ENCODE measurements around the gene IP6K1.
"Not testable (repeated sequence)": the region's sequence is repeated elsewhere in the genome, so short reads cannot be mapped to it uniquely, and the experiment has no call there.

IP6K1 gene

DNA sequence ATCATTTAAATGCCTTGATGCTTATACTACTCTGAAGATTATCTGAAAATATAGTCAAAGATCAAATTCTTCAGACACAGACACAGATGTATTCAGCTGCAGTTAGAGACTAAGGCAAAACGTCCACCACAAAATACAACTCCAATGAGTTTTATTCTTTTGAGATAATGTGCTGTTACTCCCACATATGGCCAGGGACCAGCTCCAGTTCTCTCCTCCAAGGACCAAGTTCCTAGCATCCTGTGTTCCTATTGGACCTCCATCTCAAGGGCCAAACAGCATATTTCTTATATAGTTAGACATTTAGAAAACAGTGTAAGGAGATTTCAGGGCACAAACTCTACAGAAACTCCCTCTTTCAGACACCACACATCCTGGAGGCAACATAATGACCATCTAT lies 27.1 kb downstream of the IP6K1 start:
- no peaks in the 10 kb centered on the region for H3K4me1 ChIP-seq
- TF ChIP-seq, protein P1, sequence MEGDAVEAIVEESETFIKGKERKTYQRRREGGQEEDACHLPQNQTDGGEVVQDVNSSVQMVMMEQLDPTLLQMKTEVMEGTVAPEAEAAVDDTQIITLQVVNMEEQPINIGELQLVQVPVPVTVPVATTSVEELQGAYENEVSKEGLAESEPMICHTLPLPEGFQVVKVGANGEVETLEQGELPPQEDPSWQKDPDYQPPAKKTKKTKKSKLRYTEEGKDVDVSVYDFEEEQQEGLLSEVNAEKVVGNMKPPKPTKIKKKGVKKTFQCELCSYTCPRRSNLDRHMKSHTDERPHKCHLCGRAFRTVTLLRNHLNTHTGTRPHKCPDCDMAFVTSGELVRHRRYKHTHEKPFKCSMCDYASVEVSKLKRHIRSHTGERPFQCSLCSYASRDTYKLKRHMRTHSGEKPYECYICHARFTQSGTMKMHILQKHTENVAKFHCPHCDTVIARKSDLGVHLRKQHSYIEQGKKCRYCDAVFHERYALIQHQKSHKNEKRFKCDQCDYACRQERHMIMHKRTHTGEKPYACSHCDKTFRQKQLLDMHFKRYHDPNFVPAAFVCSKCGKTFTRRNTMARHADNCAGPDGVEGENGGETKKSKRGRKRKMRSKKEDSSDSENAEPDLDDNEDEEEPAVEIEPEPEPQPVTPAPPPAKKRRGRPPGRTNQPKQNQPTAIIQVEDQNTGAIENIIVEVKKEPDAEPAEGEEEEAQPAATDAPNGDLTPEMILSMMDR (IDR thresholded peaks at IDR 0.05; ENCODE audit: low read depth, low read length) = no peak
- no peak for DNase-seq
- H3K36me3 ChIP-seq = no peaks in the 10 kb centered on the region
- no peak overlapping the region for H3K4me3 ChIP-seq (ENCODE audit: low read depth, low read length)
- no peaks in the 10 kb centered on the region for H3K27me3 ChIP-seq
- no peaks in the 10 kb centered on the region for H3K9me3 ChIP-seq

DNA sequence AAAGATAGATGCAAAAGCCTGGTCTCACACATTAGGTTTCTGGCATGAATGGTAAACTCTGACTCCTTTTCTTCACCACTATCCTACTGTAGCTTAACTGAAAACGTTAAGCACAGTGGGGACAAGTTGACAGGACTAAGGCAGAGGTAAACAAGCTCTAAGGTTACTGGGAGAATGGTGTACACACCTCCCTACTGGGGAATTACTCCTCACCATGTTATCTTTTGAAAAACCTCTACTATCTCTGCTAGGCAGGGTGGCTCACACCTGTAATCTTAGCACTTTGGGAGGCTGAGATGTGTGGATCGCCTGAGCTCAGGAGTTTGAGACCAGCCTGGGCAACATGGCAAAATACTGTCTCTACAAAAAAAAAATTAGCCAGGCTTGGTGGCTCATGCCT lies 29.1 kb downstream of the IP6K1 start:
- Histone ChIP-seq H3K4me3 (ENCODE audit: low read depth, low read length) (no peak overlapping the region), H3K27me3 (no peaks in the 10 kb centered on the region), H3K4me1 (no peaks in the 10 kb centered on the region), H3K36me3 (no peaks in the 10 kb centered on the region), H3K9me3 (no peaks in the 10 kb centered on the region)
- no peak for DNase-seq
- TF ChIP-seq, protein P1 (IDR thresholded peaks at IDR 0.05; ENCODE audit: low read depth, low read length) = no peak

DNA sequence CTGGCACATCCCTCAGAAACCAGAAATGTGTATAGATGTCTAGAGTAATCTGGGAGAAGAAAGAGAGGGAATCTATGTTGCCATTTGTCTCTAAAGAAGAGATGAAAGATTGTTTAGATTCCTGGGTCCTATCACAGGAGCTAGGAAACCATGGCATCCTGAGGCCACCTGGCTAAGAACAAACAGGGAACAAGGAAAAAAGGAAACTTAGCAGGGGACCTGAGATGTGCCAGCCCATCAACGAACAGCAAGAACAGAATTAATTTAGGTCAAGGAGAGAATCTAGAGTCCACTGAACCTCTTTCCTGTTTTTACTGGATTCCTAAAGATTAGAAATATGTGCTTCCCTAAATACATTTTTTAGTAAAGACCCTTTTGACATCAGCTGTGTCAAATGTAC lies 30.3 kb downstream of the IP6K1 start:
- H3K4me3 ChIP-seq (ENCODE audit: low read depth, low read length) = no peak overlapping the region
- no peaks in the 10 kb centered on the region for H3K9me3 ChIP-seq
- no peaks in the 10 kb centered on the region for H3K27me3 ChIP-seq
- H3K4me1 ChIP-seq = no peaks in the 10 kb centered on the region
- TF ChIP-seq, protein P1 (IDR thresholded peaks at IDR 0.05; ENCODE audit: low read depth, low read length) = no peak
- H3K36me3 ChIP-seq = no peaks in the 10 kb centered on the region
- no peak for DNase-seq

DNA sequence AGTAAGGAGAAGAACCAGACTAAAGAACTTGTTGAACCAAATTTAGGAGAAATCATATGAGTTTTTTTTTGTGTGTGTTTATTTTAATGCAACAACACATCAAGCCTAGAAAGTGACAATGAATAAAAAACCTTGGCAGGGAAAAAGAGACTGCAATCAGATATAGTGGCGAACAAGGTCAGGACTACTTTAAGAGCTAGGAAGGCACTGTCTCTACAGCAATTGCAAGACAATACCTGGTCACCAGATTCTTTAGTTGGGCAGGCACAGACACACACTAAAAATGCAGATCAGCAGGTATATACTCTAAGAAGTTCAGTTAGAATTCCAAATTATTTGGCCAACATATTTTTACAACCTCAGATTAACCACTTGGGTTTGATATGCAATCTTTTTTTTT lies 31.8 kb downstream of the IP6K1 start:
- DNase-seq = no peak
- TF ChIP-seq, protein P1 (IDR thresholded peaks at IDR 0.05; ENCODE audit: low read depth, low read length) = no peak
- Histone ChIP-seq H3K4me1 (no peaks in the 10 kb centered on the region), H3K27me3 (no peaks in the 10 kb centered on the region), H3K36me3 (no peaks in the 10 kb centered on the region), H3K9me3 (no peaks in the 10 kb centered on the region), H3K4me3 (ENCODE audit: low read depth, low read length) (no peak overlapping the region)

DNA sequence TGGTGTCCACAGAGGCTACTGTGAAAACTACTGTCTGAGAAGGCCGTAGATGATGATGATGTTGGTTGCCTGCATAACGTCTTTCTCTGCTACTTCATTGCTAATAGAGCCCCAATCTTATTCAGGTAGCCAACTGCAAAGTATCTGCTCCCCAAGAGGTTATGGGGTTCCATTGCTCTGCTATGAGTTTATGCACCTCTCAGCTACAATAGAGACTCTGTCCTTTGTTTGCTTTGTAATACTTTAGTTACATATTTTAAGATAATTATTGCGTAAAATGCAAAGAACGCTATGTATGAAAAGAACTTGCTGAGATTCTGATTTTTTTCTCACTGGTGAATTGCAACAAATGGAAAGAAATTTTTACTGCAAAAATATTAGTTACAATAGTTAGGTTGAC lies 34.8 kb downstream of the IP6K1 start:
- no peak for DNase-seq
- TF ChIP-seq, protein P1 (IDR thresholded peaks at IDR 0.05; ENCODE audit: low read depth, low read length) = no peak
- no peaks in the 10 kb centered on the region for H3K9me3 ChIP-seq
- H3K36me3 ChIP-seq = no peaks in the 10 kb centered on the region; the same call in 1 of the 2 replicates
- H3K4me3 ChIP-seq (ENCODE audit: low read depth, low read length) = no peak overlapping the region
- no peaks in the 10 kb centered on the region for H3K4me1 ChIP-seq
- H3K27me3 ChIP-seq = no peaks in the 10 kb centered on the region

DNA sequence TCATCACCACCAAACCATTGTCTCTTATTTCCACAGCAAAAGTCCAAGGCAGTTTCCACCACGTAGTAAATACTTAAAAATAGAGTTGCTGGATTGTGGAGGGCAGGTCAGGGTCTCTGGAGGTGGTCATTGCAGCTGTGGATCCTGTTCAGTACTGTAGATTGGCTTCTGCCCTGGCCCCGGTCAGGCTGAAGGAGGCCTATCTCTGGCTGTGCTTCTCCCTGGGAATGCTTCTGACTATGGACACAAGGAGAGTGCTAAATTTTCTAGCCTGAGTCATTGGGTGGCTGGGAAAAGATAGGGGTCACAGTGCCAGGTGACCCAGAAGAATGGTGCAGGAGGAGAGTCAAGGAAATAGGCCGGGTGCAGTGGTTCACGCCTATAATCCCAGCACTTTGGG lies 36.3 kb downstream of the IP6K1 start:
- TF ChIP-seq, protein P1 (IDR thresholded peaks at IDR 0.05; ENCODE audit: low read depth, low read length) = no peak
- Histone ChIP-seq H3K36me3 (no peaks in the 10 kb centered on the region; the same call in 1 of the 2 replicates), H3K9me3 (no peaks in the 10 kb centered on the region), H3K4me1 (no peaks in the 10 kb centered on the region), H3K4me3 (ENCODE audit: low read depth, low read length) (no peak overlapping the region), H3K27me3 (no peaks in the 10 kb centered on the region)
- DNase-seq = no peak

DNA sequence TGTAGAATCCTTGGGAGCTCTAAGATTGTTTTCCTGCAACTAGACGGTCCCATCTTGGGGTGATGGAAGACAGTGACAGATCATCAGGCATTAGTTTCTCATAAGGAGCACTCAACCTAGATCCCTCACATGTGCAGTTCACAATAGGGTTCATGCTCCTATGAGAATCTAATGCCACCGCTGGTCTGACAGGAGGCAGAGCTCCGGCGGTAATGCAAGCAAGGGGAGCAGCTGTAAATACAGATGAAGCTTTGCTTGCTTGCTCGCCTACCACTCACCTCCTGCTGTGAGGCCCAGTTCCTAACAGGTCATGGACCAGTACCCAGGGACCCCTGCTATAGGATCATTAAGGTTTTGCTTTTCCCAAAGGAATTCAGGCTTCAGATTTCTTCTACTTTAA lies 37.5 kb downstream of the IP6K1 start:
- H3K4me3 ChIP-seq (ENCODE audit: low read depth, low read length); H3K36me3 ChIP-seq; H3K27me3 ChIP-seq; H3K9me3 ChIP-seq; DNase-seq; H3K4me1 ChIP-seq: not testable (repeated sequence)

Data from BE2C (cell line).